ENCODE results near the gene DAB2IP. TPM values are rescaled to one million over a fixed set of nuclear protein-coding genes. Genes with fewer than 3 reads are reported as not detected.

The DAB2IP gene
- polyA plus RNA-seq, 12 donors: 29.6 to 49.8 (median 38.4) TPM; not detected in 1

GRCh38 chr9:121759996-121760395 lies 108.6 kb downstream of the DAB2IP start:
- no peak for DNase-seq

GRCh38 chr9:121760571-121760970 lies 109.1 kb downstream of the DAB2IP start:
- DNase-seq: no peak

- DNase-seq: no peak
Observed at GRCh38 chr9:121763131-121763530, 111.7 kb downstream of the DAB2IP start.

- DNase-seq: no peak
Observed at GRCh38 chr9:121763561-121764370, 112.3 kb downstream of the DAB2IP start.

- DNase-seq: no peak
Observed at GRCh38 chr9:121764371-121764730, 112.9 kb downstream of the DAB2IP start.

- no peak for DNase-seq
Observed at GRCh38 chr9:121765021-121765950, 113.9 kb downstream of the DAB2IP start.

GRCh38 chr9:121766081-121766683 lies 114.7 kb downstream of the DAB2IP start:
- no peak for DNase-seq

- DNase-seq: no peak
Observed at GRCh38 chr9:121767171-121767769, 115.8 kb downstream of the DAB2IP start.

- DNase-seq: no peak
Observed at GRCh38 chr9:121768416-121769015, 117.1 kb downstream of the DAB2IP start.

- DNase-seq: no peak
Observed at GRCh38 chr9:121769939-121770338, 118.5 kb downstream of the DAB2IP start.

GRCh38 chr9:121770415-121771273 lies 119.2 kb downstream of the DAB2IP start:
- DNase-seq: no peak

- no peak for DNase-seq
Observed at GRCh38 chr9:121771418-121771817, 120.0 kb downstream of the DAB2IP start.

GRCh38 chr9:121771851-121772599 lies 120.6 kb downstream of the DAB2IP start:
- DNase-seq: no peak

- DNase-seq: no peak
Observed at GRCh38 chr9:121772600-121773285, 121.3 kb downstream of the DAB2IP start.

- DNase-seq: no peak
Observed at GRCh38 chr9:121773286-121773953, 122.0 kb downstream of the DAB2IP start.

GRCh38 chr9:121773954-121774714 lies 122.7 kb downstream of the DAB2IP start:
- no peak for DNase-seq

GRCh38 chr9:121774715-121775613 lies 123.5 kb downstream of the DAB2IP start:
- no peak for DNase-seq
